Fibroblast of lung (primary cell): Measurements from ENCODE around the gene TRAF2.

Source experiments
- CTCF ChIP-seq, 2 donors: IDR thresholded peaks in 1 of 2; conservative IDR thresholded peaks in 1 of 2; 1 replicate in 1 of 2; 2 replicates in 1 of 2; pipeline ENCODE4 v1.5.1; 2011 to 2012; ENCODE audit warnings: low read length in 2 of 2, control low read depth in 1 of 2, inconsistent platforms in 1 of 2, low read depth in 1 of 2, mild to moderate bottlenecking in 1 of 2
- EZH2 ChIP-seq: IDR thresholded peaks from 2 replicates; pipeline ENCODE4 v1.5.1; 2012; ENCODE audit warnings: low read length, control low read depth, mild to moderate bottlenecking; ENCODE audit errors: missing control alignments

- no peak for TF ChIP-seq CTCF (conservative IDR thresholded peaks at IDR 0.05 in 1 of 2, IDR thresholded peaks at IDR 0.05 in 1 of 2; ENCODE audit: low read depth in 1 of 2, low read length in 2 of 2)
- no peak for TF ChIP-seq EZH2
These were observed 69.1 kb downstream of the TRAF2 start for GRCh38 chr9:136955202-136955942.
